Neural cell (in vitro differentiated cells): ENCODE measurements around the gene PTGES. TPM values are rescaled to one million over a fixed set of nuclear protein-coding genes. Genes with fewer than 3 reads are reported as not detected.

ENCODE experiments used
- H2AFZ ChIP-seq: fragments of 200-600, 300-800 bp; sonication (generic), shearing (Covaris generic); 2 replicates; pipeline ENCODE4 v1.6.0; 2014; ENCODE audit warnings: low read depth, mild to moderate bottlenecking, antibody characterized with exemption, low read length, moderate library complexity
- H3F3A ChIP-seq: fragments of 200-600 bp; shearing (Covaris generic); 2 replicates; pipeline ENCODE4 v1.6.1; 2016; ENCODE audit warnings: mild to moderate bottlenecking, moderate library complexity, mixed read lengths, antibody characterized with exemption, low read length; ENCODE audit not compliant: insufficient read depth, poor library complexity, severe bottlenecking
- H3K27ac ChIP-seq: fragments of 200-600, 300-800 bp; sonication (generic), shearing (Covaris generic); 2 replicates; pipeline ENCODE4 v1.5.1; 2014; ENCODE audit warnings: mild to moderate bottlenecking, low read length, moderate library complexity
- H3K27me3 ChIP-seq: fragments of 300-800, 200-600 bp; sonication (generic), shearing (Covaris generic); 2 replicates; pipeline ENCODE4 v1.6.0; 2014; ENCODE audit warnings: mild to moderate bottlenecking, low read depth, low read length, moderate library complexity; ENCODE audit not compliant: insufficient read depth
- H3K36me3 ChIP-seq: fragments of 300-800, 200-600 bp; sonication (generic), shearing (Covaris generic); 2 replicates; pipeline ENCODE4 v1.5.1; 2014; ENCODE audit warnings: mild to moderate bottlenecking, antibody characterized with exemption, low read length, moderate library complexity; ENCODE audit not compliant: insufficient read depth
- H3K4me2 ChIP-seq: fragments of 300-800, 200-600 bp; sonication (generic), shearing (Covaris generic); 2 replicates; pipeline ENCODE4 v1.6.0; 2014; ENCODE audit warnings: mild to moderate bottlenecking, low read length
- H3K4me3 ChIP-seq: fragments of 300-800, 200-600 bp; sonication (generic), shearing (Covaris generic); 2 replicates; pipeline ENCODE4 v1.5.1; 2014; ENCODE audit warnings: mild to moderate bottlenecking, low read length, moderate library complexity
- H3K79me2 ChIP-seq: fragments of 200-600 bp; shearing (Covaris generic); replicated peaks from 2 replicates; pipeline ENCODE4 v1.6.0; 2014; ENCODE audit warnings: mild to moderate bottlenecking, low read length, moderate library complexity; ENCODE audit not compliant: insufficient read depth
- H3K9ac ChIP-seq: fragments of 300-800, 200-600 bp; sonication (generic), shearing (Covaris generic); 2 replicates; pipeline ENCODE4 v1.6.1; 2016; ENCODE audit warnings: mild to moderate bottlenecking, low read length, mixed read lengths
- H3K9me2 ChIP-seq: fragments of 200-600 bp; shearing (Covaris generic); 2 replicates; pipeline ENCODE4 v1.6.1; 2016; ENCODE audit warnings: mild to moderate bottlenecking, low read length, mixed read lengths; ENCODE audit not compliant: insufficient read depth
- H3K9me3 ChIP-seq: fragments of 200-600, 300-800 bp; sonication (generic), shearing (Covaris generic); 2 replicates; pipeline ENCODE4 v1.6.1; 2016; ENCODE audit warnings: mild to moderate bottlenecking, mixed run types, low read length, moderate library complexity, mixed read lengths
- H4K20me1 ChIP-seq: fragments of 200-600 bp; shearing (Covaris generic); 2 replicates; pipeline ENCODE4 v1.6.1; 2016; ENCODE audit warnings: mild to moderate bottlenecking, mixed run types; ENCODE audit not compliant: insufficient read depth
- CTCF ChIP-seq: fragments of 450-650 bp; IDR thresholded peaks from 2 replicates; pipeline ENCODE4 v1.5.1; 2014; ENCODE audit warnings: antibody characterized with exemption, mild to moderate bottlenecking, moderate library complexity; ENCODE audit not compliant: poor library complexity, severe bottlenecking
- EP300 ChIP-seq: fragments of 450-650 bp; conservative IDR thresholded peaks from 2 replicates; pipeline ENCODE4 v1.6.1; 2014; ENCODE audit warnings: antibody characterized with exemption, mild to moderate bottlenecking, moderate library complexity; ENCODE audit not compliant: poor library complexity, severe bottlenecking
- EZH2 ChIP-seq: fragments of 200-600, 300-800 bp; shearing (Covaris generic), sonication (generic); IDR thresholded peaks from 2 replicates; pipeline ENCODE4 v1.6.1; 2014; ENCODE audit warnings: antibody characterized with exemption, low read length, borderline replicate concordance, mild to moderate bottlenecking; ENCODE audit not compliant: insufficient read depth, poor library complexity, severe bottlenecking
- MXI1 ChIP-seq: fragments of 450-650 bp; conservative IDR thresholded peaks from 2 replicates; pipeline ENCODE4 v1.6.1; 2014; ENCODE audit warnings: antibody characterized with exemption, mild to moderate bottlenecking; ENCODE audit not compliant: poor library complexity, severe bottlenecking
- POLR2AphosphoS5 ChIP-seq: IDR thresholded peaks from 2 replicates; pipeline ENCODE4 v1.6.1; 2012
- RAD21 ChIP-seq: fragments of 450-650 bp; conservative IDR thresholded peaks from 2 replicates; pipeline ENCODE4 v1.6.1; 2014; ENCODE audit warnings: antibody characterized with exemption, mild to moderate bottlenecking, moderate library complexity
- REST ChIP-seq: IDR thresholded peaks from 2 replicates; pipeline ENCODE4 v1.6.1; 2012; ENCODE audit warnings: borderline replicate concordance
- SMC3 ChIP-seq: fragments of 450-650 bp; conservative IDR thresholded peaks from 2 replicates; pipeline ENCODE4 v1.6.1; 2014; ENCODE audit warnings: antibody characterized with exemption, mild to moderate bottlenecking, moderate library complexity; ENCODE audit not compliant: poor library complexity
- TAF1 ChIP-seq: IDR thresholded peaks from 2 replicates; pipeline ENCODE4 v1.6.1; 2012; ENCODE audit warnings: low read depth
- polyA plus RNA-seq: library from polyadenylated mRNA; depleted of rRNA; stranded (reverse); fragments of >200 nt; gene quantifications from 2 replicates; pipeline ENCODE4 v1.2.3, GENCODE V29; 2014

PTGES gene
- polyA plus RNA-seq, 1 donor from 2014 or later = 0.63 TPM

GRCh38 chr9:129719135-129719534 lies 33.7 kb downstream of the PTGES start:
- no peaks in the 10 kb centered on the region for H3K9me2 ChIP-seq
- H3K9ac ChIP-seq = no peak overlapping the region
- H4K20me1 ChIP-seq = no peaks in the 10 kb centered on the region
- no peaks in the 10 kb centered on the region for H3K27me3 ChIP-seq
- H3K79me2 ChIP-seq = no peaks in the 10 kb centered on the region
- H3F3A ChIP-seq = no peaks in the 10 kb centered on the region
- TF ChIP-seq EP300 (no peak), REST (no peak), EZH2 (no peak), TAF1 (no peak), MXI1 (no peak), CTCF (no peak), RAD21 (no peak), POLR2AphosphoS5 (no peak), SMC3 (no peak)
- H3K27ac ChIP-seq = no peak overlapping the region
- no peaks in the 10 kb centered on the region for H3K36me3 ChIP-seq
- H3K9me3 ChIP-seq = no peaks in the 10 kb centered on the region
- no peak overlapping the region for H2AFZ ChIP-seq
- H3K4me2 ChIP-seq = no peak overlapping the region
- H3K4me3 ChIP-seq = no peak overlapping the region

GRCh38 chr9:129718647-129719046 lies 34.2 kb downstream of the PTGES start:
- H3F3A ChIP-seq = no peaks in the 10 kb centered on the region
- no peaks in the 10 kb centered on the region for H3K79me2 ChIP-seq
- no peak overlapping the region for H3K9ac ChIP-seq
- H3K27ac ChIP-seq = no peak overlapping the region
- H3K36me3 ChIP-seq = no peaks in the 10 kb centered on the region
- no peaks in the 10 kb centered on the region for H3K9me2 ChIP-seq
- no peaks in the 10 kb centered on the region for H4K20me1 ChIP-seq
- no peaks in the 10 kb centered on the region for H3K27me3 ChIP-seq
- no peak overlapping the region for H3K4me2 ChIP-seq
- H2AFZ ChIP-seq = no peak overlapping the region
- no peak overlapping the region for H3K4me3 ChIP-seq
- TF ChIP-seq EZH2 (no peak), EP300 (no peak), SMC3 (no peak), REST (no peak), RAD21 (no peak), POLR2AphosphoS5 (no peak), TAF1 (no peak), CTCF (no peak), MXI1 (no peak)
- no peaks in the 10 kb centered on the region for H3K9me3 ChIP-seq
